SU-DHL-6 (cell line): ENCODE results near the gene RASD2.

Experiments
- H2AFZ ChIP-seq: fragments of 200-600 bp; sonication (generic); 2 replicates; pipeline ENCODE4 v1.6.1; 2014; ENCODE audit warnings: low read depth, mild to moderate bottlenecking, moderate library complexity, mixed read lengths, antibody characterized with exemption, low read length; ENCODE audit not compliant: severe bottlenecking
- H3F3A ChIP-seq: fragments of 200-600 bp; shearing (Covaris generic); 2 replicates; pipeline ENCODE4 v1.6.0; 2016; ENCODE audit warnings: antibody characterized with exemption, mild to moderate bottlenecking; ENCODE audit not compliant: insufficient read depth
- H3K27ac ChIP-seq: fragments of 200-600 bp; sonication (generic); 2 replicates; pipeline ENCODE4 v1.5.1; 2016; ENCODE audit warnings: low read depth, mild to moderate bottlenecking, low read length, moderate library complexity, mixed read lengths
- H3K27me3 ChIP-seq: fragments of 200-600 bp; sonication (generic), shearing (Covaris generic); 2 replicates; pipeline ENCODE4 v1.6.0; 2014; ENCODE audit warnings: mild to moderate bottlenecking, low read length
- H3K36me3 ChIP-seq: fragments of 200-600 bp; sonication (generic); 2 replicates; pipeline ENCODE4 v1.6.1; 2014; ENCODE audit warnings: mild to moderate bottlenecking, low read length, mixed read lengths
- H3K4me2 ChIP-seq: fragments of 300-600, 200-600 bp; shearing (Covaris generic), sonication (generic); 2 replicates; pipeline ENCODE4 v1.6.0; 2014; ENCODE audit warnings: low read length, low read depth, mild to moderate bottlenecking; ENCODE audit not compliant: poor library complexity, severe bottlenecking
- H3K4me3 ChIP-seq: fragments of 200-600 bp; sonication (generic); 2 replicates; pipeline ENCODE4 v1.5.1; 2014; ENCODE audit warnings: antibody characterized with exemption, low read length, mild to moderate bottlenecking, mixed read lengths; ENCODE audit not compliant: insufficient read depth, poor library complexity, severe bottlenecking
- H3K79me2 ChIP-seq: fragments of 200-600 bp; sonication (generic); 2 replicates; pipeline ENCODE4 v1.6.1; 2014; ENCODE audit warnings: mild to moderate bottlenecking, low read length, moderate library complexity; ENCODE audit not compliant: insufficient read depth
- H3K9ac ChIP-seq: fragments of 200-600 bp; sonication (generic); 2 replicates; pipeline ENCODE4 v1.7.0; 2014; ENCODE audit warnings: mild to moderate bottlenecking, low read length
- H3K9me2 ChIP-seq: fragments of 200-600 bp; sonication (generic); replicated peaks from 2 replicates; pipeline ENCODE4 v1.6.1; 2014; ENCODE audit warnings: low read length; ENCODE audit not compliant: insufficient read depth
- H3K9me3 ChIP-seq: fragments of 200-600 bp; sonication (generic); 2 replicates; pipeline ENCODE4 v1.6.1; 2014; ENCODE audit warnings: low read length, mixed read lengths; ENCODE audit not compliant: insufficient read depth
- H4K20me1 ChIP-seq: fragments of 200-600 bp; sonication (generic); 2 replicates; pipeline ENCODE4 v1.6.1; 2014; ENCODE audit warnings: low read depth, mild to moderate bottlenecking, antibody characterized with exemption, low read length, moderate library complexity, mixed read lengths
- CTCF ChIP-seq: fragments of 200-600 bp; sonication (generic); IDR thresholded peaks from one replicate; pipeline ENCODE4 v1.5.1; 2017; ENCODE audit warnings: antibody characterized with exemption, mild to moderate bottlenecking, low read length, moderate library complexity; ENCODE audit not compliant: insufficient read depth, poor library complexity, severe bottlenecking
- EZH2phosphoT487 ChIP-seq: fragments of 200-600 bp; sonication (generic), shearing (Covaris generic); conservative IDR thresholded peaks from 2 replicates; pipeline ENCODE4 v1.6.1; 2018; ENCODE audit warnings: mild to moderate bottlenecking, antibody characterized with exemption, low read length, moderate library complexity, mixed read lengths

RASD2 gene

DNA sequence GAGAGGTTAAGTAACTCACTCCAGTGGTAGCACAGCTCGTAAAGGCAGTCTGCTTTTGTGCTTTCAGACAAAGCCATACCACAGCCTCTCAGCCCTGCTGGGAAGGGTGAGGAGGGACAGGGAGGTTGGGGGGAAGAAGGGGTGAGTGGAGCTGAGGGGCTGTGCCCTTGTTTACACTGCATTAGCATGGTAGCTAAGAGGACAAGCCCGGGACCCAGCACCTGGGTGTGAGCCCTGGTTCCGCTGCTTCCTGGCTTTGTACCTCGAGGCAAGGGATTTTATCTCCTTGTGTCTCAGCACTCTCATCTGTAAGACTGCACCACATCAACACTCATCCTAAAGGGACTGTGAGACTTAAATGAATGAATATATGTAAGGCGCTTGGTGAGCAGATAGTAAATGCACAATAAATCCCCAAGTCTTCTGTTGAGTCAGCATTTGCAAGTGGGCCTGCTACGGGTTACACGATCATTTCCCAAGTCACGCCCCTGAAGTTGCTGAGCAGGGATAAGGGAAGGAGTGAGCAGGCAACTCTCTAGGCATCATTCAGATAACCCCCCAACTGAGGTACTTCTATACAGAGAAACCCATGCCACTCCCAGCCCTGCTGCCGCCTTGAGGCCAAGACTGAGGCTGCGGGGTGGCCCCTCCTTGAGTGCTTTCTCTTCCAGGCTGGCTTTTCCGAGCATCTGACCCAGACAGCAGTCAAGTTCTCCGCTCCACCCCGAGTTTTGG lies 7.5 kb downstream of the RASD2 start:
- Histone ChIP-seq H3K4me2 (no peak overlapping the region), H3K79me2 (no peaks in the 10 kb centered on the region), H3K9me2 (no peaks in the 10 kb centered on the region), H3K9ac (no peak overlapping the region), H3K27ac (no peak overlapping the region), H3F3A (no peaks in the 10 kb centered on the region), H2AFZ (no peak overlapping the region), H3K27me3 (no peaks in the 10 kb centered on the region), H3K4me3 (no peak overlapping the region), H4K20me1 (no peaks in the 10 kb centered on the region), H3K36me3 (no peaks in the 10 kb centered on the region), H3K9me3 (no peaks in the 10 kb centered on the region)
- TF ChIP-seq EZH2phosphoT487 (no peak), CTCF (no peak)

GRCh38 chr22:35548722-35549112 lies 8.1 kb downstream of the RASD2 start:
- no peak overlapping the region for H3K4me2 ChIP-seq
- H3F3A ChIP-seq: no peaks in the 10 kb centered on the region
- no peaks in the 10 kb centered on the region for H3K9me3 ChIP-seq
- no peaks in the 10 kb centered on the region for H4K20me1 ChIP-seq
- H3K9me2 ChIP-seq: no peaks in the 10 kb centered on the region
- H3K4me3 ChIP-seq: no peak overlapping the region
- TF ChIP-seq EZH2phosphoT487 (no peak), CTCF (no peak)
- no peak overlapping the region for H2AFZ ChIP-seq
- H3K27ac ChIP-seq: no peak overlapping the region
- H3K36me3 ChIP-seq: no peaks in the 10 kb centered on the region
- no peak overlapping the region for H3K9ac ChIP-seq
- H3K79me2 ChIP-seq: no peaks in the 10 kb centered on the region
- no peaks in the 10 kb centered on the region for H3K27me3 ChIP-seq

GRCh38 chr22:35549328-35549727 lies 8.7 kb downstream of the RASD2 start:
- Histone ChIP-seq H3K4me2 (no peak overlapping the region), H3K36me3 (no peaks in the 10 kb centered on the region), H3F3A (no peaks in the 10 kb centered on the region), H3K27ac (no peak overlapping the region), H4K20me1 (no peaks in the 10 kb centered on the region), H3K9me2 (no peaks in the 10 kb centered on the region), H3K79me2 (no peaks in the 10 kb centered on the region), H3K27me3 (no peaks in the 10 kb centered on the region), H3K9ac (no peak overlapping the region), H3K9me3 (no peaks in the 10 kb centered on the region), H3K4me3 (no peak overlapping the region), H2AFZ (no peak overlapping the region)
- no peak for TF ChIP-seq EZH2phosphoT487
- no peak for TF ChIP-seq CTCF
